ENCODE results near the gene ATN1. TPM values are rescaled to one million over a fixed set of nuclear protein-coding genes. Genes with fewer than 3 reads are reported as not detected.
A peak's percentile ranks its signal among the peaks of the same experiment; 100 is the strongest.
"Not testable (repeated sequence)": the region's sequence is repeated elsewhere in the genome, so short reads cannot be mapped to it uniquely, and the experiment has no call there.

ATN1 gene
- total RNA-seq, 1 donor from 2014 or later, result 118 TPM

- Mint-ChIP-seq H3K9me3 (no peaks in the 10 kb centered on the region), H3K27me3 (ENCODE audit: low read depth) (no peaks in the 10 kb centered on the region), H3K4me3 (peak overlapping the region; percentile 1), H3K4me1 (peaks cover 5% of the 10 kb centered on the region), H3K27ac (ENCODE audit: unreplicated experiment) (no peak overlapping the region), H3K36me3 (ENCODE audit: low read depth) (no peaks in the 10 kb centered on the region)
- no peak for DNase-seq (ENCODE audit: low read depth, low spot score)
- TF ChIP-seq CTCF (conservative IDR thresholded peaks at IDR 0.05), result no peak
Observed at GRCh38 chr12:6903722-6904121, 24.0 kb upstream of the ATN1 start.

- no peaks in the 10 kb centered on the region for H3K27me3 Mint-ChIP-seq (ENCODE audit: low read depth)
- H3K4me3 Mint-ChIP-seq, result peak within 1 kb of the TSS; percentile 1
- DNase-seq (ENCODE audit: low read depth, low spot score), result peak; percentile 97
- TF ChIP-seq CTCF (conservative IDR thresholded peaks at IDR 0.05), result no peak
- no peaks in the 10 kb centered on the region for H3K36me3 Mint-ChIP-seq (ENCODE audit: low read depth)
- no peak within 1 kb of the TSS for H3K27ac Mint-ChIP-seq (ENCODE audit: unreplicated experiment)
- H3K4me1 Mint-ChIP-seq, result peaks cover 2% of the 10 kb centered on the region
- no peaks in the 10 kb centered on the region for H3K9me3 Mint-ChIP-seq
Observed at GRCh38 chr12:6904280-6905276, 23.2 kb upstream of the ATN1 start, which contains the start of gene LRRC23. LRRC23 (plus strand) TSS chr12:6904822; CDS start chr12:6905634, 812 bp downstream.

GRCh38 chr12:6905414-6906040, 22.2 kb upstream of the ATN1 start:
- Mint-ChIP-seq H3K4me1 (no peaks in the 10 kb centered on the region), H3K27ac (ENCODE audit: unreplicated experiment) (no peak overlapping the region), H3K4me3 (no peak overlapping the region), H3K36me3 (ENCODE audit: low read depth) (no peaks in the 10 kb centered on the region), H3K9me3 (no peaks in the 10 kb centered on the region), H3K27me3 (ENCODE audit: low read depth) (no peaks in the 10 kb centered on the region)
- TF ChIP-seq CTCF (conservative IDR thresholded peaks at IDR 0.05), result no peak
- DNase-seq (ENCODE audit: low read depth, low spot score), result no peak

GRCh38 chr12:6908141-6908540, 19.6 kb upstream of the ATN1 start:
- not testable (repeated sequence) for DNase-seq (ENCODE audit: low read depth, low spot score); H3K4me1 Mint-ChIP-seq; H3K4me3 Mint-ChIP-seq; H3K36me3 Mint-ChIP-seq (ENCODE audit: low read depth); H3K9me3 Mint-ChIP-seq; H3K27ac Mint-ChIP-seq (ENCODE audit: unreplicated experiment)
- H3K27me3 Mint-ChIP-seq (ENCODE audit: low read depth), result peaks cover 13% of the 10 kb centered on the region

GRCh38 chr12:6909421-6910145, 18.2 kb upstream of the ATN1 start:
- H3K9me3 Mint-ChIP-seq, result no peaks in the 10 kb centered on the region
- peaks cover 19% of the 10 kb centered on the region for H3K27me3 Mint-ChIP-seq (ENCODE audit: low read depth)
- peaks cover 14% of the 10 kb centered on the region for H3K4me1 Mint-ChIP-seq
- TF ChIP-seq CTCF (conservative IDR thresholded peaks at IDR 0.05), result no peak
- H3K27ac Mint-ChIP-seq (ENCODE audit: unreplicated experiment), result no peak overlapping the region
- no peak for DNase-seq (ENCODE audit: low read depth, low spot score)
- H3K36me3 Mint-ChIP-seq (ENCODE audit: low read depth), result no peaks in the 10 kb centered on the region
- no peak overlapping the region for H3K4me3 Mint-ChIP-seq
